Bronchial epithelial cell (primary cell): ENCODE measurements around the gene ALDH1A1. TPM values are rescaled to one million over a fixed set of nuclear protein-coding genes. Genes with fewer than 3 reads are reported as not detected.

Experiments
- DNase-seq: peaks from one replicate; pipeline ENCODE4 v3.0.0-alpha.2; 2010; ENCODE audit warnings: low read depth
- FAIRE-seq: peaks from 2 replicates; lab custom pipeline; 2011; peaks lifted over from hg19 to GRCh38; lab: Jason Lieb, UNC
- H3K27me3 ChIP-seq: 2 replicates; pipeline ENCODE4 v1.5.1; 2011; ENCODE audit warnings: low read length; ENCODE audit not compliant: control insufficient read depth, insufficient read depth
- H3K36me3 ChIP-seq: 2 replicates; pipeline ENCODE4 v1.5.1; 2011; ENCODE audit warnings: low read length; ENCODE audit not compliant: control insufficient read depth, insufficient read depth
- H3K4me3 ChIP-seq: 2 replicates; pipeline ENCODE4 v1.5.1; 2011; ENCODE audit warnings: mild to moderate bottlenecking, low read depth, low read length, control low read depth
- CTCF ChIP-seq: IDR thresholded peaks from 2 replicates; pipeline ENCODE4 v1.5.1; 2011; ENCODE audit warnings: mild to moderate bottlenecking, moderate library complexity, low read length, control low read depth, inconsistent platforms; ENCODE audit not compliant: insufficient read depth, severe bottlenecking
- total RNA-seq: library from RNA; depleted of rRNA; stranded (reverse); fragments of >200 nt; gene quantifications from 2 replicates; pipeline ENCODE4 v1.2.1, GENCODE V29; 2014

ALDH1A1 gene
- total RNA-seq, 1 donor from 2014 or later = 5.0 TPM

GRCh38 chr9:72978744-72979143 is 25.9 kb upstream of the ALDH1A1 start:
- DNase-seq = peak; percentile 88
- no peaks in the 10 kb centered on the region for H3K27me3 ChIP-seq
- no peaks in the 10 kb centered on the region for H3K36me3 ChIP-seq
- no peak overlapping the region for H3K4me3 ChIP-seq
- no peak for TF ChIP-seq CTCF
- peak; percentile 40 for FAIRE-seq

GRCh38 chr9:72977670-72978069 is 24.8 kb upstream of the ALDH1A1 start:
- Histone ChIP-seq H3K36me3 (no peaks in the 10 kb centered on the region), H3K4me3 (no peak overlapping the region), H3K27me3 (no peaks in the 10 kb centered on the region)
- FAIRE-seq = peak; percentile 62
- TF ChIP-seq CTCF = no peak
- peak; percentile 69 for DNase-seq

GRCh38 chr9:72974501-72974900 is 21.6 kb upstream of the ALDH1A1 start:
- DNase-seq (no peak), FAIRE-seq (no peak)
- H3K27me3 ChIP-seq = no peaks in the 10 kb centered on the region
- no peak for TF ChIP-seq CTCF
- H3K36me3 ChIP-seq = no peaks in the 10 kb centered on the region
- no peak overlapping the region for H3K4me3 ChIP-seq

GRCh38 chr9:72972636-72973035 is 19.8 kb upstream of the ALDH1A1 start:
- Histone ChIP-seq H3K36me3 (no peaks in the 10 kb centered on the region), H3K27me3 (no peaks in the 10 kb centered on the region), H3K4me3 (no peak overlapping the region)
- TF ChIP-seq CTCF = no peak
- DNase-seq (no peak), FAIRE-seq (no peak)

- no peak overlapping the region for H3K4me3 ChIP-seq
- FAIRE-seq (no peak), DNase-seq (no peak)
- no peak for TF ChIP-seq CTCF
- no peaks in the 10 kb centered on the region for H3K36me3 ChIP-seq
- H3K27me3 ChIP-seq = no peaks in the 10 kb centered on the region
Measured at GRCh38 chr9:72971411-72971810, 18.6 kb upstream of the ALDH1A1 start.

GRCh38 chr9:72960446-72960845 is 7.6 kb upstream of the ALDH1A1 start:
- Histone ChIP-seq H3K36me3 (no peaks in the 10 kb centered on the region), H3K27me3 (no peaks in the 10 kb centered on the region), H3K4me3 (no peak overlapping the region)
- DNase-seq (peak; percentile 77), FAIRE-seq (no peak)
- TF ChIP-seq CTCF = peak; percentile 8
